C4-2B (cell line): Measurements from ENCODE around the gene TPI1.

Source experiments
- CTCF ChIP-seq: fragments of 450-650 bp; conservative IDR thresholded peaks from 2 replicates; pipeline ENCODE4 v1.5.1; 2017; ENCODE audit warnings: mild to moderate bottlenecking
- ZFX ChIP-seq: fragments of 450-650 bp; IDR thresholded peaks from 2 replicates; pipeline ENCODE4 v1.6.1; 2017

GRCh38 chr12:6826125-6826733 lies 41.1 kb upstream of the TPI1 start:
- TF ChIP-seq CTCF (no peak), ZFX (no peak)
